ENCODE measurements around the gene RGS8. TPM values are rescaled to one million over a fixed set of nuclear protein-coding genes. Genes with fewer than 3 reads are reported as not detected.

Gene RGS8, protein sequence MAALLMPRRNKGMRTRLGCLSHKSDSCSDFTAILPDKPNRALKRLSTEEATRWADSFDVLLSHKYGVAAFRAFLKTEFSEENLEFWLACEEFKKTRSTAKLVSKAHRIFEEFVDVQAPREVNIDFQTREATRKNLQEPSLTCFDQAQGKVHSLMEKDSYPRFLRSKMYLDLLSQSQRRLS
- not detected for total RNA-seq

DNA sequence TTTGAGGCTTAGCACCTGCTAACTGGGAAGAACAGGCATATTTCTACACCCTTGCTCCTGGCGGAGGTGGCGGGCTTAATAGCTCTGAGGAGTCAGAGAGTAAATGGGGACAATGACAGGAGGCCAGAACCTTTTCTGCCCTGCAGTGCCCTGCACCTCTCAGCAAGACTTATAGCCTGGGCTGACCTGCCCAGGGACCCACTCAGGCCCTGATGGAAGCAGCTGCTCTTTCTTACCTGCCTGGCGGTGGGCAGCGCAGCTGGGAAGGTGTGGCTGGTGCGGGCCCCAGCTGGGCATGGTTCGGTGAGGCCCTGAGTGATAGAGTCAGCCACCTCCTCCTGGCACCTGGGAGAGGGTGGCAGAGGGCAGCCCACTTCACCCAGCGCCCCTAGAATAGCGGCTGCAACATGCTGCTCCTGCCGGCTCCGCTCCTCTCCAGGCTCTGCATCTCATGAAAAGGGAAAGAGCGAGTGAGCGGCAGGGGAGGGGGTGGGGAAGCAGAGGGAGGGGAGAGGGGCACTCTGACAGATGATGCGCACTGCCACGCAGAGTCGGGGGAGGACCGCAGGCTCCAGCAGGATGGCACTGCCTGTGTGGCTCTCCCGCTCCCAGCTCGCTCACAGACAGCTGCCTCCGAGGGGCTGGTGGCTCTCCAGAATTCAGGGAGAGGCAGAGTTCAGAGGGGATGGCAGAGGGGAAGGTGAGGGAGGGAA lies at the start of gene RGS8:
RGS8 (minus strand) TSS at position 472 of the 713 bp plus-strand sequence. CDS start 14,938 bp downstream, outside the sequence.
- Histone ChIP-seq H3K27ac (no peak within 1 kb of the TSS), H3K9me3 (no peaks in the 10 kb centered on the region), H3K4me1 (peaks cover 0 to 6% of the 10 kb centered on the region in 2 donors), H3K4me3 (no peak within 1 kb of the TSS), H3K27me3 (no peaks in the 10 kb centered on the region), H3K36me3 (no peaks in the 10 kb centered on the region)
- TF ChIP-seq, protein P1, sequence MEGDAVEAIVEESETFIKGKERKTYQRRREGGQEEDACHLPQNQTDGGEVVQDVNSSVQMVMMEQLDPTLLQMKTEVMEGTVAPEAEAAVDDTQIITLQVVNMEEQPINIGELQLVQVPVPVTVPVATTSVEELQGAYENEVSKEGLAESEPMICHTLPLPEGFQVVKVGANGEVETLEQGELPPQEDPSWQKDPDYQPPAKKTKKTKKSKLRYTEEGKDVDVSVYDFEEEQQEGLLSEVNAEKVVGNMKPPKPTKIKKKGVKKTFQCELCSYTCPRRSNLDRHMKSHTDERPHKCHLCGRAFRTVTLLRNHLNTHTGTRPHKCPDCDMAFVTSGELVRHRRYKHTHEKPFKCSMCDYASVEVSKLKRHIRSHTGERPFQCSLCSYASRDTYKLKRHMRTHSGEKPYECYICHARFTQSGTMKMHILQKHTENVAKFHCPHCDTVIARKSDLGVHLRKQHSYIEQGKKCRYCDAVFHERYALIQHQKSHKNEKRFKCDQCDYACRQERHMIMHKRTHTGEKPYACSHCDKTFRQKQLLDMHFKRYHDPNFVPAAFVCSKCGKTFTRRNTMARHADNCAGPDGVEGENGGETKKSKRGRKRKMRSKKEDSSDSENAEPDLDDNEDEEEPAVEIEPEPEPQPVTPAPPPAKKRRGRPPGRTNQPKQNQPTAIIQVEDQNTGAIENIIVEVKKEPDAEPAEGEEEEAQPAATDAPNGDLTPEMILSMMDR (IDR thresholded peaks at IDR 0.05): no peak
- TF ChIP-seq POLR2A (IDR thresholded peaks at IDR 0.05) (no peak), POLR2AphosphoS5 (IDR thresholded peaks at IDR 0.05) (no peak)
- intact Hi-C loops (cut with DNase I; ENCODE audit: low total_unique reads): no loop called here
- DNase-seq (ENCODE audit: low spot score in 2 of 2): no peak

DNA sequence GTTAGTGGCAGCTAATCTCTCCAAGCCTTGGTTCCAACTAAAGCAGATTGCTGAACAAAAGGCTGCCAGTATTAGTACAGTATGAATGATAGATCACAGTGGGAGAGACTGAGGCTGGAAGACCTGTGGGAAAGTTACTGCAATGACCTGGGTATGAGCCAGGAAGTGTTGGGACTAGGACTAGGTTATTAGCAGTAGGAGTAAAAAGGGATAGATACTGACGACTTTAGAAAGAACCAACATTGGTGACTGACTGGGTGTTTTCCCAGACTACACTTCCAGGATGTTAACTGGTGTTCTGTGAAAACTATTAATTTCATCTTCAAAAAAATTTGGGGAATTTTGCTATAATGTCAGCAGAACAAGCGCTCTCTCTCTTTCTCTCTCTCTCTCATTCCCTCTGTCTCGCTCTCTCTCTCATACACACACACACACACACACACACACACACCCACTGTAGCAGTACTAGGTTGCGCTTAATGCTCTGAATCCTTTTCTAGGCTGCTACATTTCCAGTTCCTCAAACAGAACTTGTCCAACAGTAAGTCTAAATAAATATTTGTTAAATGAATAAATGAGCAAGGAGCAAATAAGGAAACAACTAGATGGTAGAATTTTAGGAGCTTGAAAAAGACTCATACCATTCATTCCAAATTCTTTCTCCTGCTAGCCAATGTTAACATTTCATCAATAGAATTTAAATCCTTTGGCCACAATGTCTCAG lies 47.6 kb upstream of the RGS8 start:
- H3K9me3 ChIP-seq: no peaks in the 10 kb centered on the region
- H3K36me3 ChIP-seq: no peaks in the 10 kb centered on the region
- H3K4me3 ChIP-seq: no peak overlapping the region
- TF ChIP-seq POLR2AphosphoS5 (IDR thresholded peaks at IDR 0.05) (no peak), POLR2A (IDR thresholded peaks at IDR 0.05) (no peak)
- TF ChIP-seq, protein P1 (IDR thresholded peaks at IDR 0.05): no peak
- H3K4me1 ChIP-seq: no peaks in the 10 kb centered on the region
- intact Hi-C loops (cut with DNase I; ENCODE audit: low total_unique reads): no loop called here
- no peaks in the 10 kb centered on the region for H3K27me3 ChIP-seq
- DNase-seq (ENCODE audit: low spot score in 2 of 2): no peak
- H3K27ac ChIP-seq: no peak overlapping the region

DNA sequence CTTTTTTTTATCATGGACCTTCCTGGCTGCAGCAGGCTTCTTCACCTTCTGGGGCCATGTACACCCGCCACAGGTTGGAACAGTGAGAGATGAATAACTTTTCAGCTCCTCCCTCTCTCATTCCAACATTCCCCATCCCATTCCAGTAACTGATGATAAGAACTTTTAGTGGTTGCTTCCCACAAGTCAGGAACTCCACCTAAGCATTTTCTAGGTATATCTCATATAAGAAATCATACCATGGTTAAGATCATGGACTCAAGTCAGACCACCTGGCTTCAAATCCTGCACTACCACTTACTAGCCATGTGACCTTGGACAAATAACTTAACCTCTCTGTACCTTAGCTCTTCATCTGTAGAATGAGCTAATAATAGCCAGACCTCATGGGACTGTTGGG lies 42.5 kb upstream of the RGS8 start:
- Histone ChIP-seq H3K9me3 (no peaks in the 10 kb centered on the region), H3K4me1 (no peaks in the 10 kb centered on the region), H3K27me3 (no peaks in the 10 kb centered on the region), H3K36me3 (no peaks in the 10 kb centered on the region), H3K4me3 (no peak overlapping the region), H3K27ac (no peak overlapping the region)
- intact Hi-C loops (cut with DNase I; ENCODE audit: low total_unique reads): no loop called here
- no peak for DNase-seq (ENCODE audit: low spot score in 2 of 2)
- TF ChIP-seq POLR2A (IDR thresholded peaks at IDR 0.05) (no peak), POLR2AphosphoS5 (IDR thresholded peaks at IDR 0.05) (no peak)
- TF ChIP-seq, protein P1 (IDR thresholded peaks at IDR 0.05): no peak

DNA sequence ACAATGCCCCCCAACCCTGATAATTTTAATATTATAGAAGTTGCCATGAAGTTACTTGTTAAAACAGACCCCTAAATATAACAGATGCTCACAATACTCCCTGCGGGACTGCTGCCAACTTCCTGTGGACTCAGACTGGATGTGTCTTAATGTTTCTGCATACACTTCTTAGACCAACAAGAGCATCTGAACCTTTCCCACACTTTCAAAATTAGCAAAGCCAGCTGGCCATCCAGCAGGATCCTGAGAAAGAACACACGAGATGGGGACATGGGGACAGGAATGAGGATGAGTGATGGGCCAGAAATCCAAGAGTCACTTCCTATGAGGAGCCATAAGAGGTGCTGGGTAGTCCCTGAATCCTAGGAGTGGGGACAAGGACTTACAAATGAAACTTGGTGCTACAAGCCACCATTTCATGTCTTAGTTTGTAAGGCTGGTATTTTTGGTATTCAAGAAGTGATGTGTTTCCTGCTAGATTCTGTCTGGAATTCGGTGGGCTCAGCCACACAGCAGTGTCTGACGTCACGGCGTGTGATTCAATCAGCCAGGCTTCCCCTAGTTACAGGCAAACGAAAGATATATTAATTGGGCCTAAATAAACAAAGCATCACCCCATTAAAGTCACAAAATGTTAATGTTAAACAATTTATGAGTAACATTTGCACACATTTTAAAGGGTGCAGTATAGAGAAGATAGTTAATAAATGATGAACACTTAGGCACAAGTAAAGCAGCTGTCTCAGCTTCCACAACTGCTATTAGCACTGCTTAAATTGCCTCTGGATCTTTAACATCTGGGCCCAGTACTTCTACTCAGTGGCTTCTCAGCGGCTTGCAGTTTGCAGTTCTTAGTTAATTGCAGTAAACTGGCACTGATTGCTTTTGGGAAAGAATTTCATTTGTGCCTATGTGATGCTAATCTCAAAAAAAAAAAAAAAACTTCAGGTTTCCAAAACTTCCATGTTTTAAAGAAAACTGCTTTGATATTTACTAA lies 41.2 kb upstream of the RGS8 start:
- Histone ChIP-seq H3K27me3 (no peaks in the 10 kb centered on the region), H3K27ac (no peak overlapping the region), H3K9me3 (no peaks in the 10 kb centered on the region), H3K4me1 (no peaks in the 10 kb centered on the region), H3K4me3 (no peak overlapping the region), H3K36me3 (no peaks in the 10 kb centered on the region)
- no peak for DNase-seq (ENCODE audit: low spot score in 2 of 2)
- intact Hi-C loops (cut with DNase I; ENCODE audit: low total_unique reads): no loop called here
- TF ChIP-seq, protein P1 (IDR thresholded peaks at IDR 0.05): no peak
- TF ChIP-seq POLR2AphosphoS5 (IDR thresholded peaks at IDR 0.05) (no peak), POLR2A (IDR thresholded peaks at IDR 0.05) (no peak)

All from breast epithelium (tissue), 4 donors.